HG03565 (cell line): ENCODE data around the gene PRRG1.
"Not testable (repeated sequence)": the region's sequence is repeated elsewhere in the genome, so short reads cannot be mapped to it uniquely, and the experiment has no call there.

Experiments used
- ATAC-seq: cut with Tn5 transposase; IDR thresholded peaks from one replicate; pipeline ENCODE4 v1.9.1; 2021; ENCODE audit warnings: mild to moderate bottlenecking, moderate library complexity; ENCODE audit not compliant: unreplicated experiment

Gene PRRG1

GRCh38 chrX:37462346-37462745, 113.2 kb downstream of the PRRG1 start:
- ATAC-seq: no peak

- ATAC-seq: no peak
Measured at GRCh38 chrX:37468124-37468739, 119.1 kb downstream of the PRRG1 start.

GRCh38 chrX:37470711-37471110, 121.5 kb downstream of the PRRG1 start:
- no peak for ATAC-seq

- no peak for ATAC-seq
Measured at GRCh38 chrX:37472836-37473235, 123.7 kb downstream of the PRRG1 start.

- ATAC-seq: no peak
Measured at GRCh38 chrX:37474478-37474877, 125.3 kb downstream of the PRRG1 start.

GRCh38 chrX:37476571-37477170, 127.5 kb downstream of the PRRG1 start:
- no peak for ATAC-seq

- not testable (repeated sequence) for ATAC-seq
Measured at GRCh38 chrX:37484335-37484734, 135.2 kb downstream of the PRRG1 start.

- ATAC-seq: no peak
Measured at GRCh38 chrX:37485429-37485828, 136.3 kb downstream of the PRRG1 start.

- no peak for ATAC-seq
Measured at GRCh38 chrX:37487271-37487670, 138.1 kb downstream of the PRRG1 start.

GRCh38 chrX:37488323-37488722, 139.2 kb downstream of the PRRG1 start:
- ATAC-seq: no peak

- ATAC-seq: no peak
Measured at GRCh38 chrX:37491686-37492085, 142.5 kb downstream of the PRRG1 start.

- not testable (repeated sequence) for ATAC-seq
Measured at GRCh38 chrX:37495760-37496159, 146.6 kb downstream of the PRRG1 start.

- not testable (repeated sequence) for ATAC-seq
Measured at GRCh38 chrX:37497126-37497525, 148.0 kb downstream of the PRRG1 start.

- ATAC-seq: not testable (repeated sequence)
Measured at GRCh38 chrX:37498323-37498722, 149.2 kb downstream of the PRRG1 start.

GRCh38 chrX:37499649-37500048, 150.5 kb downstream of the PRRG1 start:
- ATAC-seq: not testable (repeated sequence)

GRCh38 chrX:37504991-37505390, 155.8 kb downstream of the PRRG1 start:
- ATAC-seq: no peak
